G401.6 (cell line): Measurements from ENCODE around the gene MRPS17.
"Not testable (repeated sequence)": the region's sequence is repeated elsewhere in the genome, so short reads cannot be mapped to it uniquely, and the experiment has no call there.

Experiments
- FAIRE-seq: peaks from 2 replicates; lab custom pipeline; 2012; peaks lifted over from hg19 to GRCh38; lab: Jason Lieb, UNC

Gene MRPS17

GRCh38 chr7:55951637-55952351, at the start of gene MRPS17:
Gene MRPS17 (plus strand): TSS chr7:55951877. CDS start chr7:55953196, 1,319 bp downstream.
- peak; percentile 33 for FAIRE-seq

GRCh38 chr7:55903985-55904759, 47.5 kb upstream of the MRPS17 start:
- no peak for FAIRE-seq

GRCh38 chr7:55912748-55913158, 38.9 kb upstream of the MRPS17 start:
- no peak for FAIRE-seq

GRCh38 chr7:55917771-55918170, 33.9 kb upstream of the MRPS17 start:
- FAIRE-seq: no peak

- no peak for FAIRE-seq
Observed at GRCh38 chr7:55928006-55928767, 23.5 kb upstream of the MRPS17 start.

- FAIRE-seq: no peak
Observed at GRCh38 chr7:55931421-55932151, 20.1 kb upstream of the MRPS17 start.

GRCh38 chr7:55939514-55940123, 12.1 kb upstream of the MRPS17 start:
- FAIRE-seq: no peak

- no peak for FAIRE-seq
Observed at GRCh38 chr7:55946545-55946944, 5.1 kb upstream of the MRPS17 start.

GRCh38 chr7:55952352-55952671, 635 bp downstream of the MRPS17 start:
- not testable (repeated sequence) for FAIRE-seq

GRCh38 chr7:55953707-55954475, 2.2 kb downstream of the MRPS17 start:
- no peak for FAIRE-seq

GRCh38 chr7:55957190-55957589, 5.5 kb downstream of the MRPS17 start:
- FAIRE-seq: no peak

GRCh38 chr7:55962014-55962413, 10.3 kb downstream of the MRPS17 start:
- FAIRE-seq: no peak

GRCh38 chr7:55963584-55964168, 12.0 kb downstream of the MRPS17 start:
- no peak for FAIRE-seq

GRCh38 chr7:55964261-55965099, 12.8 kb downstream of the MRPS17 start, which contains the start of gene NIPSNAP2:
Gene NIPSNAP2 (plus strand): TSS chr7:55964585. CDS start chr7:55964610, 25 bp downstream.
- no peak for FAIRE-seq

- FAIRE-seq: no peak
Observed at GRCh38 chr7:55965100-55965470, 13.4 kb downstream of the MRPS17 start.

- no peak for FAIRE-seq
Observed at GRCh38 chr7:55965805-55966421, 14.2 kb downstream of the MRPS17 start.

GRCh38 chr7:55966851-55967250, 15.2 kb downstream of the MRPS17 start:
- no peak for FAIRE-seq

GRCh38 chr7:55969391-55969790, 17.7 kb downstream of the MRPS17 start:
- FAIRE-seq: no peak

GRCh38 chr7:55970561-55970960, 18.9 kb downstream of the MRPS17 start:
- no peak for FAIRE-seq
